ENCODE measurements around the gene NCBP3. TPM values are rescaled to one million over a fixed set of nuclear protein-coding genes. Genes with fewer than 3 reads are reported as not detected.

NCBP3 gene
- total and polyA plus RNA-seq, 2 of the 8 experiments (the other 6 are each of a cell fraction or from before 2014, with no cell fraction given), result 19.6 to 46.1 TPM

GRCh38 chr17:3800362-3801271 is 45.4 kb downstream of the NCBP3 start, which contains the start of gene ITGAE:
Gene ITGAE, minus strand, starts transcription at chr17:3801188. Its CDS starts 44 bp downstream, at chr17:3801144.
- H3K14ac ChIP-seq (ENCODE audit: insufficient read length), result no peak within 1 kb of the TSS
- H2AK5ac ChIP-seq (ENCODE audit: low read depth, low read length), result no peak within 1 kb of the TSS
- no peak within 1 kb of the TSS for H2BK12ac ChIP-seq (ENCODE audit: low read depth, low read length)
- no peak within 1 kb of the TSS for H3K4me2 ChIP-seq (ENCODE audit: insufficient read depth in 1 of 2, low read depth in 2 of 2, low read length in 2 of 2)
- peaks cover 2 to 8% of the 10 kb centered on the region in 2 experiments for H4K20me1 ChIP-seq (replicated peaks in 1 of 2; ENCODE audit: control insufficient read depth in 1 of 2, insufficient read depth in 2 of 2, low read length in 2 of 2)
- H3K4me1 ChIP-seq (replicated peaks in 1 of 4; ENCODE audit: control insufficient read depth in 3 of 4, insufficient read depth in 4 of 4, low read length in 3 of 4), result no peaks in the 10 kb centered on the region; a peak in 1 of 7 replicates
- H3K79me1 ChIP-seq (ENCODE audit: low read depth, low read length), result no peaks in the 10 kb centered on the region
- no peaks in the 10 kb centered on the region for H3K23me2 ChIP-seq (ENCODE audit: low read depth, low read length)
- ChIA-PET CTCF (ENCODE audit: partially characterized antibody) (interaction anchor here (0.7 to 3.1 kb wide), 6 partner anchors 11 to 106 kb away, joined by 3 to 25 read pairs (median 3); no protein-coding TSS in a partner anchor), POLR2A (ENCODE audit: partially characterized antibody) (interaction anchor here (0.5 to 1.9 kb wide), 5 partner anchors 8 to 199 kb away, joined by 3 to 8 read pairs (median 4); no protein-coding TSS in a partner anchor)
- H3K4me3 ChIP-seq (ENCODE audit: extremely low read depth in 1 of 4, insufficient read depth in 2 of 4, low read depth in 3 of 4, low read length in 4 of 4), result no peak within 1 kb of the TSS
- peak within 1 kb of the TSS; percentile 16; the same call in 1 of the 2 replicates for H2BK5ac ChIP-seq (ENCODE audit: low read depth, low read length)
- DNase-seq (ENCODE audit: low read depth in 1 of 2, low spot score in 2 of 2) (no peak), FAIRE-seq (no peak)
- H3K23ac ChIP-seq (ENCODE audit: insufficient read length), result no peak within 1 kb of the TSS
- no peak within 1 kb of the TSS for H4K91ac ChIP-seq (replicated peaks; ENCODE audit: insufficient read length, low read length)
- peaks cover 0 to 5% (median 1%) of the 10 kb centered on the region in 4 experiments; a peak in 1 of 8 replicates for H3K36me3 ChIP-seq (ENCODE audit: control insufficient read depth in 2 of 4, insufficient read depth in 4 of 4, low read length in 3 of 4)
- H3K4ac ChIP-seq (replicated peaks; ENCODE audit: insufficient read length, low read depth, low read length), result no peak within 1 kb of the TSS
- no peak within 1 kb of the TSS for H3K56ac ChIP-seq (replicated peaks; ENCODE audit: insufficient read length, low read depth, low read length)
- H2AFZ ChIP-seq (ENCODE audit: low read length), result no peak within 1 kb of the TSS
- H2BK20ac ChIP-seq (ENCODE audit: low read length), result no peak within 1 kb of the TSS
- no peak within 1 kb of the TSS for H3K9ac ChIP-seq (replicated peaks in 1 of 4; ENCODE audit: extremely low read depth in 1 of 4, low read depth in 3 of 4, low read length in 3 of 4)
- peak within 1 kb of the TSS; percentile 20; the same call in 1 of the 2 replicates for H4K8ac ChIP-seq (ENCODE audit: extremely low read depth, insufficient read depth, low read length)
- H2BK120ac ChIP-seq (replicated peaks; ENCODE audit: low read depth, low read length), result no peak within 1 kb of the TSS
- no peak within 1 kb of the TSS for H3K18ac ChIP-seq (ENCODE audit: extremely low read depth, low read length)
- H3K27ac ChIP-seq (ENCODE audit: low read depth, low read length), result no peak within 1 kb of the TSS
- H3K9me3 ChIP-seq (ENCODE audit: insufficient read depth in 2 of 2, low read depth in 1 of 2, low read length in 1 of 2), result no peaks in the 10 kb centered on the region
- no peak within 1 kb of the TSS for H4K5ac ChIP-seq (ENCODE audit: insufficient read length, low read depth, low read length)
- 90% methylated on average over 15 of the region's 17 CpGs; no CpG with 5 or more reads in 1 of the 2 experiments for WGBS, 2 experiments (ENCODE audit: extremely low coverage in 1 of 2, insufficient coverage in 1 of 2, insufficient read length in 1 of 2, insufficient replicate concordance in 2 of 2, low coverage in 1 of 2, low lambda C conversion rate in 2 of 2, missing lambda C conversion rate in 1 of 2)
- no peaks in the 10 kb centered on the region for H3K79me2 ChIP-seq (ENCODE audit: control insufficient read depth in 1 of 2, insufficient read depth in 2 of 2, low read length in 2 of 2)
- no peaks in the 10 kb centered on the region for H3K27me3 ChIP-seq (replicated peaks in 1 of 4; ENCODE audit: control insufficient read depth in 3 of 4, extremely low read depth in 1 of 4, insufficient read depth in 3 of 4, low read length in 3 of 4)
- no peak within 1 kb of the TSS for H2BK15ac ChIP-seq (ENCODE audit: low read length)
- TF ChIP-seq ZNF274 (IDR thresholded peaks at IDR 0.05; ENCODE audit: borderline replicate concordance, extremely low read depth, low read length) (no peak), JUND (IDR thresholded peaks at IDR 0.05; ENCODE audit: low read length) (no peak), SP4 (IDR thresholded peaks at IDR 0.05; ENCODE audit: low read length) (no peak), RNF2 (IDR thresholded peaks at IDR 0.05; ENCODE audit: borderline replicate concordance, low read depth, low read length, missing control alignments, poor library complexity, severe bottlenecking) (no peak), GABPA (IDR thresholded peaks at IDR 0.05; ENCODE audit: borderline replicate concordance, insufficient read depth, low read length) (no peak), KDM5A (IDR thresholded peaks at IDR 0.05; ENCODE audit: low read length) (no peak), CBX5 (IDR thresholded peaks at IDR 0.05; ENCODE audit: low read depth, low read length) (no peak), ATF3 (IDR thresholded peaks at IDR 0.05; ENCODE audit: insufficient read depth, low read depth, low read length) (no peak), CTBP2 (IDR thresholded peaks at IDR 0.05; ENCODE audit: borderline replicate concordance, insufficient read depth, insufficient read length, low read length) (no peak), CEBPB (IDR thresholded peaks at IDR 0.05; ENCODE audit: low read depth, low read length) (no peak)
